ENCODE measurements around the gene SLC2A9.
A peak's percentile ranks its signal among the peaks of the same experiment; 100 is the strongest.

DNA sequence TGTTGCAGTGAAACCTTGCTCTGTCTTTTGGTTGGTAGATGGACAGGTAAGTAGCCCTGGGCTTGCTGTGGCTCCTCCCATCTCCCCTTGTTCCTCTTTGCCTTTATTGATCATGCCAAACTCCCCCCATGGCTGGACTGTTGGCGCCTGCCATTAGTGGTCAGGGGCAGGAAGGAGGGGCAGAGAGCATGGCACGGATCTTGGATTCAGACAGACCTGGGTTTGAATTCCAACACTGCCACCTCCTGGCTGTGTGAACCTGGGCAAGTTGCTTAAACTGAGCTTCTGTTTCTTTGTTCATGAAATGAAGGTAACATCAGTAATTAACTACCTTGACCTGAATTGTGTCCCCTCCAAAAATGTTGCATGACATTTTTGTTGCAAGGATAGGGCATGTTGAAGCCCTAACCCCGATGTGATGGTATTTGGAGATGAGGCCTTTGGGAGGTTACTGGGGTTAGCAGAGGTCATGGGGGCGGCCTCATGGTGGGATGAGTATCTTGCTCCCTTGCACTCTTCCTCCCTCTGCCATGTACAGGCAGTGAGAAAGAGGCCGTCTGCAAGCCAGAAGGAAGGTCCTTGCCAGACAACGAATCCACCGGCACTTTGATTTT, 6.0 kb downstream of the SLC2A9 start:
- TF ChIP-seq CTCF (conservative IDR thresholded peaks at IDR 0.05 in 1 of 2, IDR thresholded peaks at IDR 0.05 in 1 of 2; ENCODE audit: low read depth in 1 of 2, low read length in 2 of 2): peak; percentile 45 to 61
- TF ChIP-seq EZH2 (IDR thresholded peaks at IDR 0.05; ENCODE audit: low read length, missing control alignments): no peak
